ENCODE data around the gene SNPH. TPM values are rescaled to one million over a fixed set of nuclear protein-coding genes. Genes with fewer than 3 reads are reported as not detected.

SNPH gene
- total and polyA plus RNA-seq, 2 of the 8 experiments (the other 6 are each of a cell fraction or from before 2014, with no cell fraction given), result 0.98 to 4.9 TPM

DNA sequence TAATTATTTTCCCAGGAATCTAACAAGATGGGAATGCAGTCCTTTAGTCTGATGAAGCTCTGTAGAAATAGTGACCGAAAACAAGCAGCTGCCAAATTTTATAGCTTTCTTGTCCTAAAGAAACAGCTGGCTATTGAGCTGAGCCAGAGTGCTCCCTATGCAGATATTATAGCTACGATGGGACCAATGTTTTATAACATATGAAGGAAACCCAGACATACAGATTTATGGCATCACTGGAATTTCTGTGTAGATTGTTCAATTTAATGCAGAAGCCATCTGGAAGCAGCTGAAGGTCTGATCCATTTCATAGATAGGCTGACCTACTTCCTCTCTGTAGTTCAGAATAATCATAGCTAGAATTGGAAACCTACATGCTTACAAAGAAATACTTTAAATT is 11.8 kb upstream of the SNPH start:
- WGBS, 2 experiments (ENCODE audit: extremely low coverage in 1 of 2, insufficient coverage in 1 of 2, insufficient read length in 1 of 2, insufficient replicate concordance in 2 of 2, low coverage in 1 of 2, low lambda C conversion rate in 2 of 2, missing lambda C conversion rate in 1 of 2), result 78% methylated on average over 2 of the region's 2 CpGs; no CpG with 5 or more reads in 1 of the 2 experiments
- Histone ChIP-seq H3K4me3 (ENCODE audit: extremely low read depth in 1 of 4, insufficient read depth in 2 of 4, low read depth in 3 of 4, low read length in 4 of 4) (no peak overlapping the region), H2BK20ac (ENCODE audit: low read length) (no peak overlapping the region), H4K8ac (ENCODE audit: extremely low read depth, insufficient read depth, low read length) (no peak overlapping the region), H3K14ac (ENCODE audit: insufficient read length) (no peak overlapping the region), H3K9ac (replicated peaks in 1 of 4; ENCODE audit: extremely low read depth in 1 of 4, low read depth in 3 of 4, low read length in 3 of 4) (no peak overlapping the region), H3K79me2 (ENCODE audit: control insufficient read depth in 1 of 2, insufficient read depth in 2 of 2, low read length in 2 of 2) (no peaks in the 10 kb centered on the region), H3K79me1 (ENCODE audit: low read depth, low read length) (no peaks in the 10 kb centered on the region), H4K91ac (replicated peaks; ENCODE audit: insufficient read length, low read length) (no peak overlapping the region), H2BK5ac (ENCODE audit: low read depth, low read length) (no peak overlapping the region), H3K9me3 (ENCODE audit: insufficient read depth in 2 of 2, low read depth in 1 of 2, low read length in 1 of 2) (peaks cover 0 to 2% of the 10 kb centered on the region in 2 experiments; a peak in 1 of 4 replicates), H3K4ac (replicated peaks; ENCODE audit: insufficient read length, low read depth, low read length) (no peak overlapping the region), H2AK5ac (ENCODE audit: low read depth, low read length) (no peak overlapping the region), H3K23ac (ENCODE audit: insufficient read length) (no peak overlapping the region), H2BK120ac (replicated peaks; ENCODE audit: low read depth, low read length) (no peak overlapping the region), H3K27me3 (replicated peaks in 1 of 4; ENCODE audit: control insufficient read depth in 3 of 4, extremely low read depth in 1 of 4, insufficient read depth in 3 of 4, low read length in 3 of 4) (no peaks in the 10 kb centered on the region), H4K5ac (ENCODE audit: insufficient read length, low read depth, low read length) (no peak overlapping the region), H3K56ac (replicated peaks; ENCODE audit: insufficient read length, low read depth, low read length) (no peak overlapping the region), H4K20me1 (replicated peaks in 1 of 2; ENCODE audit: control insufficient read depth in 1 of 2, insufficient read depth in 2 of 2, low read length in 2 of 2) (no peaks in the 10 kb centered on the region), H3K4me2 (ENCODE audit: insufficient read depth in 1 of 2, low read depth in 2 of 2, low read length in 2 of 2) (no peak overlapping the region), H2BK12ac (ENCODE audit: low read depth, low read length) (no peak overlapping the region), H3K23me2 (ENCODE audit: low read depth, low read length) (no peaks in the 10 kb centered on the region), H3K18ac (ENCODE audit: extremely low read depth, low read length) (no peak overlapping the region), H2BK15ac (ENCODE audit: low read length) (no peak overlapping the region), H3K27ac (ENCODE audit: low read depth, low read length) (no peak overlapping the region), H3K4me1 (replicated peaks in 1 of 4; ENCODE audit: control insufficient read depth in 3 of 4, insufficient read depth in 4 of 4, low read length in 3 of 4) (no peaks in the 10 kb centered on the region), H3K36me3 (ENCODE audit: control insufficient read depth in 2 of 4, insufficient read depth in 4 of 4, low read length in 3 of 4) (no peaks in the 10 kb centered on the region; a peak in 1 of 8 replicates), H2AFZ (ENCODE audit: low read length) (no peak overlapping the region)
- ChIA-PET CTCF (ENCODE audit: partially characterized antibody) (interaction anchor here (0.6 to 1.3 kb wide), 2 partner anchors 9 to 204 kb away, joined by 3 read pairs; no protein-coding TSS in a partner anchor), POLR2A (ENCODE audit: partially characterized antibody) (no interaction called here)
- FAIRE-seq (no peak), DNase-seq (ENCODE audit: low read depth in 1 of 2, low spot score in 2 of 2) (no peak)
- TF ChIP-seq KDM1A (IDR thresholded peaks at IDR 0.05; ENCODE audit: borderline replicate concordance, low read length) (no peak), MAFK (IDR thresholded peaks at IDR 0.05; ENCODE audit: low read depth, low read length) (no peak), NRF1 (IDR thresholded peaks at IDR 0.05; ENCODE audit: low read depth, low read length) (no peak), HDAC2 (IDR thresholded peaks at IDR 0.05; ENCODE audit: borderline replicate concordance in 1 of 2, low read depth in 2 of 2, low read length in 2 of 2) (no peak), NANOG (IDR thresholded peaks at IDR 0.05; ENCODE audit: insufficient read depth, low read depth, low read length, poor library complexity, severe bottlenecking) (no peak)

Data from H1 (cell line).